BLaER1 treated with 17β-estradiol and CSF1 and Interleukin-3, amounts not matched to agents 10 nM and 100 nM (cell line): ENCODE data around the gene KCNE5.
"Not testable (repeated sequence)": the region's sequence is repeated elsewhere in the genome, so short reads cannot be mapped to it uniquely, and the experiment has no call there.

Experiments used
- H3K27ac ChIP-seq, 11 experiments: shearing (Covaris generic); formaldehyde crosslinking; 2 replicates each; pipeline ENCODE4 v1.8.1; 2022
- H3K27me3 ChIP-seq, 11 experiments: shearing (Covaris generic); formaldehyde crosslinking; 2 replicates each; pipeline ENCODE4 v1.8.1; 2022
- H3K36me3 ChIP-seq, 11 experiments: shearing (Covaris generic); formaldehyde crosslinking; 2 replicates each; pipeline ENCODE4 v1.8.1; 2022
- H3K4me1 ChIP-seq, 10 experiments: shearing (Covaris generic); formaldehyde crosslinking; 2 replicates each; pipeline ENCODE4 v1.8.1; 2022
- H3K4me2 ChIP-seq, 11 experiments: shearing (Covaris generic); formaldehyde crosslinking; 2 replicates each; pipeline ENCODE4 v1.8.1; 2022
- H3K4me3 ChIP-seq, 10 experiments: shearing (Covaris generic); formaldehyde crosslinking; 2 replicates each; pipeline ENCODE4 v1.8.1; 2022
- H3K9ac ChIP-seq, 11 experiments: shearing (Covaris generic); formaldehyde crosslinking; 2 replicates each; pipeline ENCODE4 v1.8.1; 2022
- H3K9me3 ChIP-seq, 11 experiments: shearing (Covaris generic); formaldehyde crosslinking; replicated peaks in 1 of 11; 2 replicates each; pipeline ENCODE4 v1.8.1; 2022
- H4K20me1 ChIP-seq, 11 experiments: shearing (Covaris generic); formaldehyde crosslinking; 2 replicates each; pipeline ENCODE4 v1.8.1; 2022
- Cebpa-rat ChIP-seq, 11 experiments: shearing (Covaris generic); IDR thresholded peaks; 2 replicates each; pipeline ENCODE4 v1.8.1; 2022

Gene KCNE5, protein sequence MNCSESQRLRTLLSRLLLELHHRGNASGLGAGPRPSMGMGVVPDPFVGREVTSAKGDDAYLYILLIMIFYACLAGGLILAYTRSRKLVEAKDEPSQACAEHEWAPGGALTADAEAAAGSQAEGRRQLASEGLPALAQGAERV

DNA sequence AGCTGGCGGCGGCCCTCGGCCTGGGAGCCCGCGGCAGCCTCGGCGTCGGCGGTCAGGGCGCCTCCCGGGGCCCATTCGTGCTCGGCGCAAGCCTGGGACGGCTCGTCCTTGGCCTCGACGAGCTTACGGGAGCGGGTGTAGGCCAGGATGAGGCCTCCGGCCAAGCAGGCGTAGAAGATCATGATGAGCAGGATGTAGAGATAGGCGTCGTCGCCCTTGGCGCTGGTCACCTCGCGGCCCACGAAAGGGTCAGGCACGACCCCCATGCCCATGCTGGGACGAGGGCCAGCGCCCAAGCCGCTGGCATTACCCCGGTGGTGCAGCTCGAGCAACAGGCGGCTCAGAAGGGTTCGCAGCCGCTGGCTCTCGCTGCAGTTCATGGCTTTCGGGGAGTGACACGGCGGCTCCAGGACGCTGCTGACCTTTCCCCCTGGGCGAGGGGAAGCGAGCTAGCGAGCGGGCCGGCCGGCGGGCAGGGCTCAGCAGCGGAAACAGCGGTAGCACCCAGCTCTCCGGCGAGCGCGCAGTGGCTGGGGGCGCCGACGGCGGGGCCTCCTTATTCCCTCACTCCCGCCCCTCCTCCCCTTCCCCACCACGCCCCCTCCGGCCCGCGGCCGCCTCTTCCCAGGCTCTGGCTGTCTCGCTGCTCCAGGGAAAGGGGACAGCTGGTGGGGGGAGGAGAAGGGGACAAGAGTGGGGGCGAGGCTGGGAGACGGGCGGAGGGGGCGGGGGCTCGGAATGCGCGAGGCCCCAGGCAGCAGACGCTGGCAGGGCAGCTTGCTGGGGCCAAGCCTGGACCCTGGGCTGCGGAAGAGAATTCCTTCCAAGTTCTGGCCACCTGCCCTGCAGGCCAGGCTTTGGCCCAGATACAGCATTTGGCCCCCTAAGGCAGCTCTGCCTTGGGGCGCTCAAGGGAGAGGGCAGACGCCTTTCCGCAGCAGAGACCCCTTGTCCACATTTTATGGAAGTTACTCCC lies at the start of gene KCNE5:
Gene KCNE5 (minus strand): TSS at position 532 of the 976 bp plus-strand sequence. CDS start 152 bp downstream, at position 380.
- peaks cover 0 to 11% (median 0%) of the 10 kb centered on the region in 10 experiments; a peak in 6 of 20 replicates for H3K4me1 ChIP-seq
- H3K9ac ChIP-seq: no peak within 1 kb of the TSS
- peaks cover 70 to 98% (median 91%) of the 10 kb centered on the region in 11 experiments for H3K27me3 ChIP-seq
- TF ChIP-seq Cebpa-rat (IDR thresholded peaks at IDR 0.05): no peak
- H3K27ac ChIP-seq: no peak within 1 kb of the TSS
- H3K36me3 ChIP-seq: peaks cover 0 to 4% (median 0%) of the 10 kb centered on the region in 11 experiments; a peak in 1 of 22 replicates
- H3K4me2 ChIP-seq: no peak within 1 kb of the TSS
- peaks cover 0 to 5% (median 0%) of the 10 kb centered on the region in 11 experiments; a peak in 1 of 22 replicates for H4K20me1 ChIP-seq
- peaks cover 0 to 32% (median 10%) of the 10 kb centered on the region in 11 experiments; a peak in 10 of 22 replicates for H3K9me3 ChIP-seq
- no peak within 1 kb of the TSS for H3K4me3 ChIP-seq

DNA sequence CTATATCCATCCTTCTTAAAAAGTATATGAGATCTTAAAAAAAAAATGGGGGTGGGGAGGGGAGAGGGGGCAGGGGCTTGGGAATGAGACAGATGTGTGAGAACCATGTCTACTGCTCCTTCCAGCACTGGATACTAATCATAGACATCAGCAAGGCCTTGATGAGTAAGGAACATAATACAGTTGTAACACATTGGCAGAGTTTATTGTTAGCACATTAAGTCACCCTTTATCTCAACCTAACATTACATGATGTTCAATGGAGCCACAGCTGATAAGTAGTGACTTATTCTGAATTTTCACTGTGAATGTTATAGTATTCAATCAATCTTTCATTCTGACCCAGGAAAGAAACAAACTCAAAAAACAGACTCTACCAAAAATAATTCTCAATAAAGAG lies 47.3 kb upstream of the KCNE5 start:
- Histone ChIP-seq H3K4me1 (no peaks in the 10 kb centered on the region), H3K36me3 (peaks cover 44 to 88% (median 64%) of the 10 kb centered on the region in 11 experiments), H3K9ac (no peak overlapping the region), H3K27me3 (peaks cover 51 to 79% (median 65%) of the 10 kb centered on the region in 11 experiments), H3K9me3 (peaks cover 4 to 17% (median 11%) of the 10 kb centered on the region in 11 experiments; a peak in 17 of 22 replicates), H3K4me2 (no peak overlapping the region), H3K27ac (no peak overlapping the region), H3K4me3 (no peak overlapping the region), H4K20me1 (peaks cover 0 to 90% (median 0%) of the 10 kb centered on the region in 11 experiments; a peak in 7 of 22 replicates)
- TF ChIP-seq Cebpa-rat (IDR thresholded peaks at IDR 0.05): no peak

DNA sequence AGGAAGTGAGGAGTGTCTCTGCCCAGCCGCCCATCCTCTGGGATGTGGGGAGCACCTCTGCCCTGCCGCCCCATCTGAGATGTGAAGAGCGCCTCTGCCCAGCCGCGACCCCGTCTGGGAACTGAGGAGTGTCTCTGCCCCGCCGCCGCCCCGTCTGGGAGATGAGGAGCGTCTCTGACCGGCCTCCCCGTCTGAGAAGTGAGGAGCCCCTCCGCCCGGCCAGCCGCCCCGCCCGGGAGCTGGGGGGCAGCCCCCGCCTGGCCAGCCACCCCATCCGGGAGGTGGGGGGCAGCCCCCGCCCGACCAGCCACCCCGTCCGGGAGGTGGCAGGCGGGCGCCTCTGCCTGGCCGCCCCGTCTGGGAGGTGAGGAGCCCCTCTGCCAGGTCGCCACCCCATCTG lies 46.2 kb upstream of the KCNE5 start:
- H3K36me3 ChIP-seq: peaks cover 46 to 88% (median 65%) of the 10 kb centered on the region in 11 experiments
- not testable (repeated sequence) for H3K4me1 ChIP-seq, H3K9ac ChIP-seq

DNA sequence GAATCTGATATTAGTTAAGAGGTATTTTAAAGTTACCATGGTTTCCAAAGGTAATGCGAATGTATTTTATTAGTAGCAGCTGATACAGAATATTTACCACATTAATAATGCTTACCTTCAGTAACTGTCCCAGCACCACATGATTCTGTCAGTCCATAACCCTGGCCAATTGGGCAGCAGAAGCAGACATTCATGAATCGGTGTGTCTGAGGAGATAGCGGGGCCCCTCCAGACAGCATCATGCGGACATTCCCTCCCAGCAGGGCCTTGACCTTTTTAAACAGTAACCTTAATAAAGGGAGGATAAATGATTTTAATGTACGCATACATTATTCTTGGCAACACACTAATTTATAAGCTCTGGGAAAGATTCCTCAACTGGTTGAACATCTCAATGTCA lies 43.0 kb upstream of the KCNE5 start:
- peaks cover 37 to 88% (median 63%) of the 10 kb centered on the region in 11 experiments for H3K36me3 ChIP-seq
- TF ChIP-seq Cebpa-rat (IDR thresholded peaks at IDR 0.05): no peak
- H3K27ac ChIP-seq: no peak overlapping the region
- H4K20me1 ChIP-seq: peaks cover 0 to 92% (median 0%) of the 10 kb centered on the region in 11 experiments; a peak in 7 of 22 replicates
- H3K4me2 ChIP-seq: no peak overlapping the region
- H3K9me3 ChIP-seq: peaks cover 4 to 17% (median 11%) of the 10 kb centered on the region in 11 experiments; a peak in 17 of 22 replicates
- no peak overlapping the region for H3K9ac ChIP-seq
- H3K27me3 ChIP-seq: peaks cover 47 to 79% (median 66%) of the 10 kb centered on the region in 11 experiments
- H3K4me3 ChIP-seq: no peak overlapping the region
- no peaks in the 10 kb centered on the region for H3K4me1 ChIP-seq

More for the DNA sequence above, 46.2 kb upstream of the KCNE5 start:
- peaks cover 0 to 92% (median 0%) of the 10 kb centered on the region in 11 experiments; a peak in 7 of 22 replicates for H4K20me1 ChIP-seq
- H3K9me3 ChIP-seq: peaks cover 4 to 17% (median 11%) of the 10 kb centered on the region in 11 experiments; a peak in 17 of 22 replicates
- H3K4me3 ChIP-seq, H3K27ac ChIP-seq, H3K4me2 ChIP-seq: not testable (repeated sequence)
- H3K27me3 ChIP-seq: peaks cover 51 to 79% (median 66%) of the 10 kb centered on the region in 11 experiments

DNA sequence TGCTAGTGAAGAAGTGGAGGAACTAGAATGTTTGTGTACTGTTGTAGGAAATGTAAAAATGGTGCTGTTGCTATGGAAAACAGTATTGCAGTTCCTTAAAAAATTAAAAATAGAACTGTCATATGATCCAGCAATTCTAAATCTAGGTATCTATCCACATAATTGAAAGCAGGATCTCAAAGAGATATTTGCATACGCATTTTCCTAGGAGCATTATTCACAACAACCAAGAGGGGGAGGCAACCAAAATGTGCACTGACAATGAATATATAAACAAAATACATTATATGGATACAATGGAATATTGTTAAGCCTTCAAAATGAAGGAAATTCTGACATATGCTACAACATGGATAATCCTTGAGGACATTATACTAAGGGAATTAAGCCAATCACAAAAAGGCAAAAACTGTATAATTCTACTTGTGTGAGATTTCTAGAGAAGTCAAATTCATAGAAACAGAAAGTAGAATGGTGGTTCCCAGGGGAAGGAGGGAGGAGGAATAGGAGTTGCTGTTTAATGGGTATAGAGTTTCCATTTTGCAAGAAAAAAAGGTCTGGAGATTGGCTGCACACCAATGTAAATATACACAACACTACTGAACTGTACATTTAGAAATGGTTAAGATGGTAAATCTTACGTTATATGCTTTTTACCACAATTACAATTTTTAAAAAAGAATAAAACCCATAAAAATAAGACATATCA lies 35.6 kb upstream of the KCNE5 start:
- Histone ChIP-seq H3K9ac (no peak overlapping the region), H3K4me3 (no peak overlapping the region), H3K27ac (0 out of 22 replicates have a peak overlapping the region, but pooled peaks of 1 of the 11 experiments have one; percentile 6), H3K4me1 (peaks cover 0 to 24% (median 0%) of the 10 kb centered on the region in 10 experiments; a peak in 4 of 20 replicates), H3K36me3 (peaks cover 57 to 95% (median 72%) of the 10 kb centered on the region in 11 experiments), H4K20me1 (peaks cover 0 to 91% (median 0%) of the 10 kb centered on the region in 11 experiments; a peak in 5 of 22 replicates), H3K27me3 (peaks cover 44 to 89% (median 81%) of the 10 kb centered on the region in 11 experiments), H3K9me3 (peaks cover 0 to 15% (median 10%) of the 10 kb centered on the region in 11 experiments; a peak in 16 of 22 replicates), H3K4me2 (no peak overlapping the region; a peak in 1 of 22 replicates)
- TF ChIP-seq Cebpa-rat (IDR thresholded peaks at IDR 0.05): no peak

DNA sequence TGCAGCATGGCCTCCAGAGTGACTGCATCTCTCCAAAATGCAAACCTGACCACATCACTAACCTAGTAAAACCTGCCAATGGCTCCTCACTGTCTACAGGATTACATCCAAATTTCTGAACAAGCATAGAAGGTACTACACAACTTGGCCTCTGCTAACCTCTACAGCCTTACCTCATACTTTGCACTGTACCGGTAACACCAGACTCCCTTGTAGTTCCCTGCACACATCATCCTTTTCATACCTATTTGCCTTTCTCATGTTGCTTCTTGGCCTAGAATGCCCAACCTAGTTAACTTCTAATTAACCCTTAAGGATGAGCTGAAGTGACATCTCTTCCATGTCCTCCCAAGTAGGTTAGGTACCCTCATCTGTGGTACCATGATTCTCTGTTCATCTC lies 33.4 kb upstream of the KCNE5 start:
- no peak overlapping the region for H3K4me3 ChIP-seq
- peaks cover 0 to 24% (median 0%) of the 10 kb centered on the region in 10 experiments; a peak in 4 of 20 replicates for H3K4me1 ChIP-seq
- peaks cover 34 to 83% (median 74%) of the 10 kb centered on the region in 11 experiments; a peak in 21 of 22 replicates for H3K27me3 ChIP-seq
- no peak overlapping the region for H3K4me2 ChIP-seq
- H3K36me3 ChIP-seq: peaks cover 50 to 87% (median 64%) of the 10 kb centered on the region in 11 experiments
- peaks cover 0 to 21% (median 10%) of the 10 kb centered on the region in 11 experiments; a peak in 16 of 22 replicates for H3K9me3 ChIP-seq
- no peak overlapping the region for H3K9ac ChIP-seq
- TF ChIP-seq Cebpa-rat (IDR thresholded peaks at IDR 0.05): no peak
- H3K27ac ChIP-seq: no peak overlapping the region
- peaks cover 0 to 87% (median 6%) of the 10 kb centered on the region in 11 experiments; a peak in 10 of 22 replicates for H4K20me1 ChIP-seq

DNA sequence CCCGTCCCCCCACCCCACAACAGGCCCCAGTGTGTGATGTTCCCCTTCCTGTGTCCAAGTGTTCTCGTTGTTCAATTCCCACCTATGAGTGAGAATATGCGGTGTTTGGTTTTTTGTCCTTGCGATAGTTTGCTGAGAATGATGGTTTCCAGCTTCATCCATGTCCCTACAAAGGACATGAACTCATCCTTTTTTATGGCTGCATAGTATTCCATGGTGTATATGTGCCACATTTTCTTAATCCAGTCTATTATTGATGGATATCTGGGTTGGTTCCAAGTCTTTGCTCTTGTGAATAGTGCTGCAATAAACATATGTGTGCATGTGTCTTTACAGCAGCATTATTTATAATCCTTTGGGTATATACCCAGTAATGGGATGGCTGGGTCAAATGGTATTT lies 32.4 kb upstream of the KCNE5 start:
- H3K27me3 ChIP-seq: peaks cover 24 to 73% (median 63%) of the 10 kb centered on the region in 11 experiments; a peak in 21 of 22 replicates
- not testable (repeated sequence) for H3K4me3 ChIP-seq, H3K27ac ChIP-seq, H3K4me2 ChIP-seq, H3K9ac ChIP-seq
- peaks cover 0 to 23% (median 0%) of the 10 kb centered on the region in 10 experiments; a peak in 4 of 20 replicates for H3K4me1 ChIP-seq
- H3K36me3 ChIP-seq: peaks cover 41 to 77% (median 55%) of the 10 kb centered on the region in 11 experiments
- H3K9me3 ChIP-seq: peaks cover 0 to 21% (median 10%) of the 10 kb centered on the region in 11 experiments; a peak in 16 of 22 replicates
- H4K20me1 ChIP-seq: peaks cover 0 to 83% (median 6%) of the 10 kb centered on the region in 11 experiments; a peak in 10 of 22 replicates

DNA sequence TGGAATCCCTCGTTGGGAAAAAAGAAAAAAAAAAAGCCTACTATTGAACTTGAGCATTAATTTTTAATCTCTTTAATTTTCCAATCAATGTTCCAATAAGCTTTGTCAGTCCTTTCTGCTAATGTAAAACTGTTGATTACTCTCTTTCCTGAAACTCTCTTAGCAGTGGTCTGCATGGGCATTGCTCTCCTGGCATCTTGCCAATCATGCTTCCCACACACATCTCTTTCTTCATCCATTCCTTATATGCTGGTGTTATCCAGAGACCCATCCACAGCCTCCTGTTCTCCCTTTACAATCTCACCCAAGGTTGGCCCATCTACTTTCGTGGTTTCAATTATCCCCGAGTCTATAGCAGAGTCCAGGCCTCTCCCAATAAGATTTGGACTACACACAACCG lies 31.8 kb upstream of the KCNE5 start:
- peaks cover 37 to 76% (median 49%) of the 10 kb centered on the region in 11 experiments for H3K36me3 ChIP-seq
- H3K27ac ChIP-seq: no peak overlapping the region
- no peak overlapping the region for H3K4me2 ChIP-seq
- H3K4me1 ChIP-seq: peaks cover 0 to 18% (median 0%) of the 10 kb centered on the region in 10 experiments; a peak in 3 of 20 replicates
- no peak for TF ChIP-seq Cebpa-rat (IDR thresholded peaks at IDR 0.05)
- peaks cover 0 to 83% (median 6%) of the 10 kb centered on the region in 11 experiments; a peak in 10 of 22 replicates for H4K20me1 ChIP-seq
- peaks cover 0 to 21% (median 10%) of the 10 kb centered on the region in 11 experiments; a peak in 16 of 22 replicates for H3K9me3 ChIP-seq
- no peak overlapping the region for H3K4me3 ChIP-seq
- no peak overlapping the region for H3K9ac ChIP-seq
- H3K27me3 ChIP-seq: peaks cover 24 to 73% (median 63%) of the 10 kb centered on the region in 11 experiments; a peak in 21 of 22 replicates
